Transverse colon (tissue), 3 donors: ENCODE data around the gene CDHR2.

Experiments used
- CTCF ChIP-seq, 5 experiments: fragments of 200-600 bp in 3 of 5; fragments of 450-650 bp in 2 of 5; sonication (generic) in 3 of 5; IDR thresholded peaks; 1 replicate in 2 of 5; 2 replicates in 3 of 5; pipeline ENCODE4 v1.5.1; 2016 to 2017; ENCODE audit warnings: antibody characterized with exemption in 5 of 5, inconsistent platforms in 3 of 5, mild to moderate bottlenecking in 2 of 5, moderate library complexity in 1 of 5
- POLR2A ChIP-seq: fragments of 450-650 bp; IDR thresholded peaks from one replicate; pipeline ENCODE4 v1.6.1; 2016; ENCODE audit warnings: antibody characterized with exemption, mild to moderate bottlenecking, moderate library complexity

GRCh38 chr5:176587398-176587797, 38.3 kb downstream of the CDHR2 start:
- no peak for TF ChIP-seq CTCF (IDR thresholded peaks at IDR 0.05)
- TF ChIP-seq POLR2A, result no peak
